MM.1S (cell line): ENCODE results near the gene DPY19L1.

Source experiments
- EZH2 ChIP-seq: fragments of 300-600 bp; sonication (generic); optimal IDR thresholded peaks from 2 replicates; pipeline ENCODE3; 2017; ENCODE audit warnings: low read depth, mild to moderate bottlenecking, antibody characterized with exemption, low read length, mixed read lengths
- TF ChIP-seq, protein P1 (sequence below): fragments of 300-600 bp; sonication (generic); IDR thresholded peaks from 2 replicates; pipeline ENCODE4 v1.5.1; 2016; ENCODE audit warnings: antibody characterized with exemption, low read length, mixed read lengths

DNA sequence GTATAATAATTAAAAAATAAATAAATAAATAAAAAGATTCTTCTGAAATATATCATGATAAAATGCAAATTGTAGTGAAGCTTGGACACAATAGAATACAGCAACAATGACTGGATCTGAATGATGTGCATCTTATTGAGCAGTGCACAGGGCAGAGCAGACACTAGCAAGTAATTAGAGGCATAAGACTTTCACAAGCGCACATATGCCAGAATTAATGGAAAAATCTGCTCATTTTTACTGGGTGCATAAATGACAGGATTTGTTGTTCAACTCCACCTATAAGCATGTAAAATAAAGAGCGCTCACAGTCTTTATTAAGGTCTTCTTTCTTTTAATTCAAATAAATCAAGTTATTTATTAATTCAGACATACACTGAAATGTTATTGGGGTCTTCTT is 125.0 kb downstream of the DPY19L1 start:
- TF ChIP-seq, protein P1, sequence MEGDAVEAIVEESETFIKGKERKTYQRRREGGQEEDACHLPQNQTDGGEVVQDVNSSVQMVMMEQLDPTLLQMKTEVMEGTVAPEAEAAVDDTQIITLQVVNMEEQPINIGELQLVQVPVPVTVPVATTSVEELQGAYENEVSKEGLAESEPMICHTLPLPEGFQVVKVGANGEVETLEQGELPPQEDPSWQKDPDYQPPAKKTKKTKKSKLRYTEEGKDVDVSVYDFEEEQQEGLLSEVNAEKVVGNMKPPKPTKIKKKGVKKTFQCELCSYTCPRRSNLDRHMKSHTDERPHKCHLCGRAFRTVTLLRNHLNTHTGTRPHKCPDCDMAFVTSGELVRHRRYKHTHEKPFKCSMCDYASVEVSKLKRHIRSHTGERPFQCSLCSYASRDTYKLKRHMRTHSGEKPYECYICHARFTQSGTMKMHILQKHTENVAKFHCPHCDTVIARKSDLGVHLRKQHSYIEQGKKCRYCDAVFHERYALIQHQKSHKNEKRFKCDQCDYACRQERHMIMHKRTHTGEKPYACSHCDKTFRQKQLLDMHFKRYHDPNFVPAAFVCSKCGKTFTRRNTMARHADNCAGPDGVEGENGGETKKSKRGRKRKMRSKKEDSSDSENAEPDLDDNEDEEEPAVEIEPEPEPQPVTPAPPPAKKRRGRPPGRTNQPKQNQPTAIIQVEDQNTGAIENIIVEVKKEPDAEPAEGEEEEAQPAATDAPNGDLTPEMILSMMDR = no peak
- TF ChIP-seq EZH2 = no peak
